ENCODE measurements around the gene BAHCC1. TPM values are rescaled to one million over a fixed set of nuclear protein-coding genes. Genes with fewer than 3 reads are reported as not detected.

Gene BAHCC1
- total RNA-seq, 2 experiments from 2014 or later: 0.20 to 0.41 TPM

- Mint-ChIP-seq H3K27ac (no peak overlapping the region), H3K4me1 (ENCODE audit: low read depth) (peaks cover 7% of the 10 kb centered on the region), H3K4me3 (peak overlapping the region; percentile 84), H3K27me3 (peaks cover 5% of the 10 kb centered on the region), H3K9me3 (no peaks in the 10 kb centered on the region), H3K36me3 (ENCODE audit: low read depth) (no peaks in the 10 kb centered on the region)
- Histone ChIP-seq H3K4me1 (ENCODE audit: insufficient read depth, low read length) (peaks cover 24% of the 10 kb centered on the region), H3K4me3 (ENCODE audit: low read length) (no peak overlapping the region), H3K36me3 (ENCODE audit: insufficient read depth, low read length) (no peaks in the 10 kb centered on the region), H3K27ac (ENCODE audit: low read depth in 1 of 2, low read length in 2 of 2) (no peak overlapping the region), H3K9me3 (ENCODE audit: control insufficient read depth in 1 of 2, insufficient read depth in 1 of 2, low read length in 2 of 2) (no peaks in the 10 kb centered on the region), H3K27me3 (ENCODE audit: control insufficient read depth in 1 of 2, insufficient read depth in 2 of 2, low read length in 2 of 2) (peaks cover 0 to 2% of the 10 kb centered on the region in 2 experiments)
- no peak for DNase-seq
- POLR2A ChIA-PET: interaction anchor here (1.0 to 3.0 kb wide), 6 partner anchors 18 to 251 kb away, joined by 3 to 8 read pairs (median 5); partner anchors contain the start of genes ACTG1, NDUFAF8 and TEPSIN
- CTCF ChIA-PET: interaction anchor here (1.1 kb wide), 1 partner anchor 16 kb away, joined by 3 read pairs; no protein-coding TSS in a partner anchor
- TF ChIP-seq CTCF (IDR thresholded peaks at IDR 0.05): no peak
- ATAC-seq (ENCODE audit: poor library complexity): no peak
- intact Hi-C loops (cut with DNase I, micrococcal nuclease): loop anchor here (2.0 to 10.0 kb wide), 4 partner anchors 23 to 1345 kb away; partner anchors contain the start of genes ACTG1 (in 1 of the 2), CHMP6 (in 1 of the 2) and EIF4A3 (in 1 of the 2)
Observed at GRCh38 chr17:81489012-81489997, 94.0 kb downstream of the BAHCC1 start.

GRCh38 chr17:81489998-81490992, 95.0 kb downstream of the BAHCC1 start:
- H3K4me3 ChIP-seq (ENCODE audit: low read length): no peak overlapping the region
- H3K4me1 ChIP-seq (ENCODE audit: insufficient read depth, low read length): peaks cover 22% of the 10 kb centered on the region
- H3K36me3 Mint-ChIP-seq (ENCODE audit: low read depth): no peaks in the 10 kb centered on the region
- peaks cover 13% of the 10 kb centered on the region for H3K27me3 Mint-ChIP-seq
- ChIA-PET CTCF (no interaction called here), POLR2A (interaction anchor here (1.0 to 1.8 kb wide), 4 partner anchors 17 to 252 kb away, joined by 3 to 5 read pairs (median 5); partner anchors contain the start of genes ACTG1, NDUFAF8 and TEPSIN)
- DNase-seq (no peak), ATAC-seq (ENCODE audit: poor library complexity) (no peak)
- H3K4me1 Mint-ChIP-seq (ENCODE audit: low read depth): peaks cover 7% of the 10 kb centered on the region
- no peak overlapping the region for H3K27ac Mint-ChIP-seq
- peak overlapping the region; percentile 84 for H3K4me3 Mint-ChIP-seq
- no peak for TF ChIP-seq CTCF (IDR thresholded peaks at IDR 0.05)
- intact Hi-C loops (cut with DNase I, micrococcal nuclease): loop anchor here (2.0 to 10.0 kb wide), 4 partner anchors 23 to 1345 kb away; partner anchors contain the start of genes ACTG1 (in 1 of the 2), CHMP6 (in 1 of the 2) and EIF4A3 (in 1 of the 2)
- H3K9me3 ChIP-seq (ENCODE audit: control insufficient read depth in 1 of 2, insufficient read depth in 1 of 2, low read length in 2 of 2): no peaks in the 10 kb centered on the region
- peaks cover 0 to 2% of the 10 kb centered on the region in 2 experiments for H3K27me3 ChIP-seq (ENCODE audit: control insufficient read depth in 1 of 2, insufficient read depth in 2 of 2, low read length in 2 of 2)
- no peaks in the 10 kb centered on the region for H3K36me3 ChIP-seq (ENCODE audit: insufficient read depth, low read length)
- H3K27ac ChIP-seq (ENCODE audit: low read depth in 1 of 2, low read length in 2 of 2): no peak overlapping the region
- no peaks in the 10 kb centered on the region for H3K9me3 Mint-ChIP-seq

GRCh38 chr17:81491181-81491581, 95.9 kb downstream of the BAHCC1 start:
- Mint-ChIP-seq H3K9me3 (no peaks in the 10 kb centered on the region), H3K27me3 (peaks cover 10% of the 10 kb centered on the region), H3K36me3 (ENCODE audit: low read depth) (no peaks in the 10 kb centered on the region), H3K27ac (no peak overlapping the region), H3K4me1 (ENCODE audit: low read depth) (peaks cover 3% of the 10 kb centered on the region), H3K4me3 (no peak overlapping the region)
- intact Hi-C loops (cut with DNase I, micrococcal nuclease): no loop called here
- CTCF ChIA-PET: no interaction called here
- Histone ChIP-seq H3K27me3 (ENCODE audit: control insufficient read depth in 1 of 2, insufficient read depth in 2 of 2, low read length in 2 of 2) (peaks cover 0 to 2% of the 10 kb centered on the region in 2 experiments), H3K36me3 (ENCODE audit: insufficient read depth, low read length) (no peaks in the 10 kb centered on the region), H3K4me1 (ENCODE audit: insufficient read depth, low read length) (peaks cover 22% of the 10 kb centered on the region), H3K9me3 (ENCODE audit: control insufficient read depth in 1 of 2, insufficient read depth in 1 of 2, low read length in 2 of 2) (no peaks in the 10 kb centered on the region), H3K27ac (ENCODE audit: low read depth in 1 of 2, low read length in 2 of 2) (no peak overlapping the region), H3K4me3 (ENCODE audit: low read length) (no peak overlapping the region)
- TF ChIP-seq CTCF (IDR thresholded peaks at IDR 0.05): no peak
- DNase-seq (no peak), ATAC-seq (ENCODE audit: poor library complexity) (no peak)
- POLR2A ChIA-PET: interaction anchor here (0.7 kb wide), 1 partner anchor 1345 kb away, joined by 4 read pairs; no protein-coding TSS in a partner anchor

All from CD4-positive, alpha-beta T cell (primary cell).